Loucy (cell line): ENCODE results near the gene HHATL.

Experiments
- H2AFZ ChIP-seq: fragments of 200-600 bp; sonication (generic); 2 replicates; pipeline ENCODE4 v1.6.0; 2016; ENCODE audit warnings: antibody characterized with exemption, mild to moderate bottlenecking, low read length, moderate library complexity
- H3F3A ChIP-seq: fragments of 200-600 bp; 2 replicates; pipeline ENCODE4 v1.6.0; 2016; ENCODE audit warnings: antibody characterized with exemption, low read depth, mild to moderate bottlenecking
- H3K27me3 ChIP-seq: fragments of 200-600 bp; sonication (generic); 2 replicates; pipeline ENCODE4 v1.6.1; 2014; ENCODE audit warnings: low read length, mild to moderate bottlenecking; ENCODE audit not compliant: insufficient read depth, poor library complexity, severe bottlenecking
- H3K36me3 ChIP-seq: fragments of 200-600 bp; sonication (generic); 2 replicates; pipeline ENCODE4 v1.6.1; 2016; ENCODE audit warnings: low read length; ENCODE audit not compliant: insufficient read depth
- H3K4me1 ChIP-seq: fragments of 200-600 bp; sonication (generic); 2 replicates; pipeline ENCODE4 v1.5.1; 2014; ENCODE audit warnings: low read length, mild to moderate bottlenecking; ENCODE audit not compliant: insufficient read depth, poor library complexity, severe bottlenecking
- H3K4me2 ChIP-seq: fragments of 200-600 bp; sonication (generic); 2 replicates; pipeline ENCODE4 v1.6.0; 2014; ENCODE audit warnings: antibody characterized with exemption, low read length, low read depth, mild to moderate bottlenecking; ENCODE audit not compliant: poor library complexity, severe bottlenecking
- H3K4me3 ChIP-seq: fragments of 200-600 bp; sonication (generic); 2 replicates; pipeline ENCODE4 v1.5.1; 2014; ENCODE audit warnings: low read length, mild to moderate bottlenecking, mixed read lengths; ENCODE audit not compliant: poor library complexity, severe bottlenecking
- H3K79me2 ChIP-seq: fragments of 200-600 bp; sonication (generic); 2 replicates; pipeline ENCODE4 v1.6.1; 2014; ENCODE audit warnings: low read length; ENCODE audit not compliant: insufficient read depth
- H3K9ac ChIP-seq: fragments of 200-600 bp; sonication (generic); 2 replicates; pipeline ENCODE4 v1.6.0; 2014; ENCODE audit warnings: mild to moderate bottlenecking, low read depth, low read length, moderate library complexity; ENCODE audit not compliant: poor library complexity, severe bottlenecking
- H3K9me2 ChIP-seq: fragments of 200-600 bp; sonication (generic); replicated peaks from 2 replicates; pipeline ENCODE4 v1.6.1; 2016; ENCODE audit warnings: low read depth, low read length, mixed read lengths
- H3K9me3 ChIP-seq: fragments of 200-600 bp; sonication (generic); 2 replicates; pipeline ENCODE4 v1.6.1; 2014; ENCODE audit warnings: mild to moderate bottlenecking, antibody characterized with exemption, low read length, low read depth; ENCODE audit not compliant: insufficient read depth
- H4K20me1 ChIP-seq: fragments of 200-600 bp; sonication (generic); 2 replicates; pipeline ENCODE4 v1.6.0; 2014; ENCODE audit warnings: antibody characterized with exemption, low read length, mild to moderate bottlenecking; ENCODE audit not compliant: insufficient read depth, poor library complexity, severe bottlenecking
- EZH2phosphoT487 ChIP-seq: fragments of 200-600 bp; IDR thresholded peaks from 2 replicates; pipeline ENCODE4 v1.6.1; 2018; ENCODE audit warnings: antibody characterized with exemption, mild to moderate bottlenecking, moderate library complexity, borderline replicate concordance
- TF ChIP-seq, protein P1 (sequence below): fragments of 200-600 bp; sonication (generic); conservative IDR thresholded peaks from 2 replicates; pipeline ENCODE4 v1.5.1; 2014; ENCODE audit warnings: mild to moderate bottlenecking, antibody characterized with exemption, low read length

Gene HHATL

DNA sequence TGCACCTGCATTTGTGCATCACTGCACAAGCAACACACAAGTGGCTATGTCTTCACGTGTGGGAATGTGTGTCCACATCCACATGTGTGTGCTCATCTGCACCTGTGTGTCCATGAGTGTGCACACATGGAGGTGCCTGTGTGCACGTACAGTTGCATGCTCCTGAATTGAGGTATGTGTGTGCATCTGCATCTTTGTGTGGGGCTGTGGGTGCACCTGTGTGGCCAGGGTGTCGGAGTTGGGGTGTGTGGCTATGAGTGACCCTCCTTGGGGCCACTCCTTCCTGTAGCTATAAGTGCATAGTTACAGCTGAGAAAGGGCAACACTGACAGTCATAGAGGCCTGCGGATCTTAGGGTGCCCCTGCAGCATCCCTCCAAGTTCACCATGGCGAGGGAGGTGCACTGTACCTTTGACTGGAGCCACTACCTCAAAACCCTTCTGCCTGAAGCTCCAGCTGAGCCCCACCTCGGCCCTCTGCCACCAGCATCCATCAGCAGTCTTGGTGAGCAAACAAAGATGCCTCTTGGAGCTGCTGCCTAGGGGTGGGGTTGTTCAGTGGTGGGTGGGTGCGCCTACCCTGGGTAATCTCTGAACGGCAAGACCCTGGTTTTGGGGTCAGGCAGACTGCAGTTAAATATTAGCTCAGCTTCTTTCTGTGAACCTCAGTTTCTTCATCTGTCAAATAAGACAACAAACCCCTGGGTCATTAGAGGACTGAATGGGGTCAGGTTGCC is 5.2 kb upstream of the HHATL start:
- H3K79me2 ChIP-seq = no peaks in the 10 kb centered on the region
- no peaks in the 10 kb centered on the region for H3K9me2 ChIP-seq
- no peak overlapping the region for H3K4me3 ChIP-seq
- no peaks in the 10 kb centered on the region for H3K36me3 ChIP-seq
- no peaks in the 10 kb centered on the region for H4K20me1 ChIP-seq
- H3K27me3 ChIP-seq = no peaks in the 10 kb centered on the region
- H3K4me1 ChIP-seq = no peaks in the 10 kb centered on the region
- H3K9me3 ChIP-seq = no peaks in the 10 kb centered on the region
- H3K9ac ChIP-seq = no peak overlapping the region
- H3K4me2 ChIP-seq = no peak overlapping the region
- no peak overlapping the region for H2AFZ ChIP-seq
- no peak for TF ChIP-seq EZH2phosphoT487
- TF ChIP-seq, protein P1, sequence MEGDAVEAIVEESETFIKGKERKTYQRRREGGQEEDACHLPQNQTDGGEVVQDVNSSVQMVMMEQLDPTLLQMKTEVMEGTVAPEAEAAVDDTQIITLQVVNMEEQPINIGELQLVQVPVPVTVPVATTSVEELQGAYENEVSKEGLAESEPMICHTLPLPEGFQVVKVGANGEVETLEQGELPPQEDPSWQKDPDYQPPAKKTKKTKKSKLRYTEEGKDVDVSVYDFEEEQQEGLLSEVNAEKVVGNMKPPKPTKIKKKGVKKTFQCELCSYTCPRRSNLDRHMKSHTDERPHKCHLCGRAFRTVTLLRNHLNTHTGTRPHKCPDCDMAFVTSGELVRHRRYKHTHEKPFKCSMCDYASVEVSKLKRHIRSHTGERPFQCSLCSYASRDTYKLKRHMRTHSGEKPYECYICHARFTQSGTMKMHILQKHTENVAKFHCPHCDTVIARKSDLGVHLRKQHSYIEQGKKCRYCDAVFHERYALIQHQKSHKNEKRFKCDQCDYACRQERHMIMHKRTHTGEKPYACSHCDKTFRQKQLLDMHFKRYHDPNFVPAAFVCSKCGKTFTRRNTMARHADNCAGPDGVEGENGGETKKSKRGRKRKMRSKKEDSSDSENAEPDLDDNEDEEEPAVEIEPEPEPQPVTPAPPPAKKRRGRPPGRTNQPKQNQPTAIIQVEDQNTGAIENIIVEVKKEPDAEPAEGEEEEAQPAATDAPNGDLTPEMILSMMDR = no peak
- no peaks in the 10 kb centered on the region for H3F3A ChIP-seq

DNA sequence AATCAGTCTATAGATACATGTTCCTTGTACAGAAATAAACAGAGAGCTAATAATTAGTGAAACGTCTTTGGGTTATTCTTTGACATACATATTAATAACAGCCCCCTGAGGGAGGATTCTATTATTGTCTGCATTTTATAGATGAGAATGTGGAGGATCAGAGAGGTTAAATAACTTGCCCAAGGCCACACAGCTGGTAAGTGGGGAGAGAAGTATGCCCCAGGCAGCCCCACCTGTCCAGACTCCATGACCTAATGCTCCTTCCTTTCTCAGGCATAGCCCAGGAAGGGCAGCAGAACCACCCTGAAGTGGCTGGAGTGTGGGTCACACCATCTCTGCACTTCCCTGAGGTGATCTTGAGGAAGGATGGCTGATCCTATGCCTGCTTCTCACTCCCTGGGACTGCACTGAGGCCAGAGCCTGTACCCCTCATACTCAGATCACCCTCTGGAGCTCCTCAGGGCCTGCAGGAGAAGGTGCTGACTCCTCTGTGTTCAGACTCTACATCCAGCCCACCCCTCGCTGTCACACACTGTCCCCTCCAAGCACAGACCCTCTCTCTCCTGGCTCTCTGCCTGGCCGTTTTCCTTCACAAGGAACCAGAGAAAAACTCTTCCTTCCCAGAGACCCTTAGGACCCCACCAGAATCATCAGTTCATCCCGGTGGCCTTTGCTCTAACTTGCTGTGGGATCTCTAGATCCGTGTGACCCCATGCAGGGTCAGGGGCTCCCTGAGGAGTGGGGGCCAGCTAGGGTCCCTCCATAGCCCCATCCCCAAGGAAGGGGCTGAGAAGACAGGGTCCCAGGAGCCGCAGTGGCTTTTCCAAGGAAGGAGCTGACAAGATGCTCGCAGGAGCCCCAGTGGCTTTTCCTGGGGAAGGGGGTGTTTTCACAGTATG is 4.4 kb upstream of the HHATL start:
- no peaks in the 10 kb centered on the region for H3K9me2 ChIP-seq
- no peaks in the 10 kb centered on the region for H3K79me2 ChIP-seq
- TF ChIP-seq EZH2phosphoT487 = no peak
- TF ChIP-seq, protein P1 = no peak
- H3K9ac ChIP-seq = no peak overlapping the region
- H3F3A ChIP-seq = no peaks in the 10 kb centered on the region
- H3K4me1 ChIP-seq = no peaks in the 10 kb centered on the region
- H4K20me1 ChIP-seq = no peaks in the 10 kb centered on the region
- H3K4me2 ChIP-seq = no peak overlapping the region
- H2AFZ ChIP-seq = no peak overlapping the region
- no peaks in the 10 kb centered on the region for H3K27me3 ChIP-seq
- no peaks in the 10 kb centered on the region for H3K36me3 ChIP-seq
- no peaks in the 10 kb centered on the region for H3K9me3 ChIP-seq
- no peak overlapping the region for H3K4me3 ChIP-seq

DNA sequence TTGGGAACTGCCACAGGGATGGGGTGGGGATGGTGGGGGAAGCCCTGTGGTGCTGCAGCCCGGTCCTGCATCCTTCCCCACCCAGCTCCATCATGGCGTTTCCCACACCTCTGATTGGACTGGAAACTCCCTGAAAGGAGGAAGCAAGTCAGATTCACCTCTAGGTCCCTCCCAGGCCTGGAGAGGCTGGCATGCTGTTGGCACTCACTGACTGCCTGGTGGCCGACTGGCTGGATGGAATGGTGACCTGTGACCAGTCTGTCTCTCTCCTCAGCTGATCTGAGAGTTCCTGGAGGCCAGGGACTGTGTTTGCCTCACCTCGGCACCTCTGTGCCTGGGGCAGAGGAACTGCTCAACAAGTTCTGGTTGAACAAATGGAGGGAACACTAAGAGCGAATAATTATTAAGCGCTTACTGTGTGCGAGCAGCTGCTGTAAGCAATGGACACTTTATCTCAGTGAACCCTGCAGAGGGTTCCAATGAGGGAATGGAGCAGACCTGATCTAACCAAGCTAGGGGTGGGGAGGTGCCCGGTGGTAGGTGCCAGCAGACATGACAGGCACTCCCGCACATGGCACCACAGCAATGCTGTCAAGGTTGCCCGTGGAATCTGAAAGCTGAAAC is 3.5 kb upstream of the HHATL start:
- no peak overlapping the region for H3K4me3 ChIP-seq

More for the DNA sequence above, 3.5 kb upstream of the HHATL start:
- H4K20me1 ChIP-seq = no peaks in the 10 kb centered on the region
- H3K9ac ChIP-seq = no peak overlapping the region
- no peaks in the 10 kb centered on the region for H3K27me3 ChIP-seq
- H3K36me3 ChIP-seq = no peaks in the 10 kb centered on the region
- no peaks in the 10 kb centered on the region for H3K4me1 ChIP-seq
- H3F3A ChIP-seq = no peaks in the 10 kb centered on the region
- H3K9me2 ChIP-seq = no peaks in the 10 kb centered on the region
- H3K79me2 ChIP-seq = no peaks in the 10 kb centered on the region
- H3K4me2 ChIP-seq = no peak overlapping the region
- TF ChIP-seq, protein P1 = no peak
- no peak for TF ChIP-seq EZH2phosphoT487
- H3K9me3 ChIP-seq = no peaks in the 10 kb centered on the region
- H2AFZ ChIP-seq = no peak overlapping the region
